K562 (cell line): ENCODE measurements around the gene RASGRP2. TPM values are rescaled to one million over a fixed set of nuclear protein-coding genes. Genes with fewer than 3 reads are reported as not detected.

Experiments used
- ATAC-seq: fragments of 200-7000 bp; cut with Tn5 transposase; 3 replicates; pipeline ENCODE4 v1.9.1; 2020; ENCODE audit warnings: moderate library complexity
- BruUV-seq: library from RNA; stranded (reverse); fragments of 400-500 nt; replicated peaks from 2 replicates; lab custom pipeline; 2021; lab: Mats Ljungman, UMichigan
- CTCF ChIA-PET: fragments of 300-600 bp; formaldehyde crosslinking; extraction: SDS; loops from one replicate; lab custom pipeline; 2021; ENCODE audit warnings: low intra/inter-chr PET ratio; lab: Yijun Ruan, JAX
- POLR2A ChIA-PET: fragments of 300-600, 350-650 bp; sonication (Branson Sonifier 250); formaldehyde crosslinking; extraction: SDS; loops from one replicate; lab custom pipeline; 2021; ENCODE audit warnings: antibody characterized with exemption, inconsistent platforms; lab: Yijun Ruan, JAX
- DNase-seq, 4 experiments: peaks; one replicate each; pipeline versions ENCODE4 v3.0.0 to v3.0.0-alpha.2; 2011 to 2018; ENCODE audit warnings: low spot score in 3 of 4, mixed read lengths in 3 of 4; ENCODE audit errors: extremely low read depth in 1 of 4
- FAIRE-seq: peaks from 2 replicates; lab custom pipeline; 2011; peaks lifted over from hg19 to GRCh38; lab: Jason Lieb, UNC
- H2AFZ ChIP-seq: 2 replicates; pipeline ENCODE4 v1.6.0; 2011; ENCODE audit warnings: low read depth, low read length, control low read depth, inconsistent platforms
- H3K27ac ChIP-seq: fragments of 200-600 bp; 3 replicates; pipeline ENCODE4 v1.8.0; 2011; ENCODE audit warnings: low read depth, mild to moderate bottlenecking, control low read depth, inconsistent platforms, low read length, moderate library complexity, mixed read lengths; ENCODE audit errors: extremely low read depth
- H3K27me3 ChIP-seq, 2 experiments: fragments of 300-600 bp in 1 of 2; 2 replicates in 1 of 2; 3 replicates in 1 of 2; pipeline versions ENCODE4 v1.6.0 to v1.8.0; 2011; ENCODE audit warnings: inconsistent platforms in 2 of 2, low read length in 2 of 2, mild to moderate bottlenecking in 1 of 2, mixed read lengths in 1 of 2, moderate library complexity in 1 of 2; ENCODE audit not compliant: control insufficient read depth in 2 of 2, insufficient read depth in 2 of 2
- H3K36me3 ChIP-seq: fragments of 300-600 bp; 3 replicates; pipeline ENCODE4 v1.8.0; 2011; ENCODE audit warnings: mild to moderate bottlenecking, low read length, inconsistent platforms; ENCODE audit not compliant: control insufficient read depth, insufficient read depth
- H3K4me1 ChIP-seq, 2 experiments: fragments of 200-600 bp in 1 of 2; replicated peaks in 1 of 2; 2 replicates in 1 of 2; 3 replicates in 1 of 2; pipeline versions ENCODE4 v1.5.1 to v1.8.0; 2011; ENCODE audit warnings: inconsistent platforms in 2 of 2, low read length in 2 of 2, mild to moderate bottlenecking in 1 of 2, mixed read lengths in 1 of 2, moderate library complexity in 1 of 2; ENCODE audit not compliant: control insufficient read depth in 2 of 2, insufficient read depth in 2 of 2
- H3K4me2 ChIP-seq: 2 replicates; pipeline ENCODE4 v1.6.1; 2011; ENCODE audit warnings: low read length, control low read depth, inconsistent platforms, mixed read lengths; ENCODE audit not compliant: insufficient read depth
- H3K4me3 ChIP-seq: fragments of 200-600 bp; sonication (generic), shearing (Covaris generic); 2 replicates; pipeline ENCODE4 v1.5.1; 2016; ENCODE audit warnings: control low read depth, inconsistent platforms
- H3K79me2 ChIP-seq: fragments of 200-600 bp; 3 replicates; pipeline ENCODE4 v1.8.0; 2011; ENCODE audit warnings: low read length, inconsistent platforms; ENCODE audit not compliant: control insufficient read depth, insufficient read depth
- H3K9ac ChIP-seq, 2 experiments: 2 replicates each; pipeline versions ENCODE4 v1.6.0 to v1.6.1; 2011; ENCODE audit warnings: low read depth in 2 of 2, low read length in 2 of 2, control low read depth in 1 of 2, inconsistent platforms in 1 of 2, mild to moderate bottlenecking in 1 of 2, mixed read lengths in 1 of 2; ENCODE audit not compliant: insufficient read depth in 1 of 2
- H3K9me1 ChIP-seq: one replicate; pipeline ENCODE4 v1.6.0; 2011; ENCODE audit warnings: inconsistent platforms, mild to moderate bottlenecking, low read length, moderate library complexity; ENCODE audit not compliant: control insufficient read depth, insufficient read depth
- H3K9me3 ChIP-seq: replicated peaks from 2 replicates; pipeline ENCODE4 v1.5.1; 2011; ENCODE audit warnings: low read depth, low read length, inconsistent platforms; ENCODE audit not compliant: control insufficient read depth, insufficient read depth
- H4K20me1 ChIP-seq: replicated peaks from 2 replicates; pipeline ENCODE4 v1.6.1; 2011; ENCODE audit warnings: low read length, inconsistent platforms, mixed read lengths; ENCODE audit not compliant: control insufficient read depth, insufficient read depth
- CHD4 ChIP-seq: fragments of 200-600 bp; sonication (generic); IDR thresholded peaks from 3 replicates; pipeline ENCODE4 v1.6.1; 2012; ENCODE audit warnings: low read depth, mild to moderate bottlenecking, mixed read lengths, low read length, inconsistent platforms; ENCODE audit not compliant: insufficient read depth, insufficient replicate concordance, poor library complexity, severe bottlenecking
- FIP1L1 ChIP-seq: fragments of 200-400 bp; formaldehyde crosslinking; IDR thresholded peaks from 2 replicates; pipeline ENCODE4 v1.6.1; 2018; ENCODE audit warnings: mild to moderate bottlenecking, low read depth, low read length; ENCODE audit not compliant: poor library complexity, severe bottlenecking
- KAT8 ChIP-seq: fragments of 450-650 bp; IDR thresholded peaks from 2 replicates; pipeline ENCODE4 v1.6.1; 2016; ENCODE audit warnings: low read depth, mild to moderate bottlenecking
- KLF10 ChIP-seq: fragments of 250-450 bp; sonication (Bioruptor Pico); IDR thresholded peaks from 2 replicates; pipeline ENCODE4 v1.6.1; 2021; ENCODE audit warnings: matching md5 sums
- NR1H2 ChIP-seq: sonication (generic); formaldehyde crosslinking; IDR thresholded peaks from 2 replicates; pipeline ENCODE4 v1.4.0; 2020; ENCODE audit warnings: mild to moderate bottlenecking, missing genetic modification reagents
- PHF8 ChIP-seq: fragments of 200-600 bp; sonication (generic); IDR thresholded peaks from 2 replicates; pipeline ENCODE4 v1.6.1; 2012; ENCODE audit warnings: mixed run types, mild to moderate bottlenecking, inconsistent platforms, low read length, moderate library complexity, borderline replicate concordance
- POLR2A ChIP-seq: fragments of 450-650 bp; conservative IDR thresholded peaks from 2 replicates; pipeline ENCODE4 v1.6.1; 2016
- POLR2G ChIP-seq: fragments of 200-400 bp; formaldehyde crosslinking; IDR thresholded peaks from 2 replicates; pipeline ENCODE4 v1.6.1; 2017; ENCODE audit warnings: low read depth, mild to moderate bottlenecking, antibody characterized with exemption, low read length, moderate library complexity
- RBFOX2 ChIP-seq: fragments of 200-400 bp; formaldehyde crosslinking; IDR thresholded peaks from 2 replicates; pipeline ENCODE4 v1.6.1; 2017; ENCODE audit warnings: low read depth, mild to moderate bottlenecking, low read length, moderate library complexity
- RERE ChIP-seq: sonication (generic); formaldehyde crosslinking; IDR thresholded peaks from 2 replicates; pipeline ENCODE4 v1.8.0; 2023; ENCODE audit warnings: missing genetic modification reagents, mild to moderate bottlenecking, borderline replicate concordance
- SUPT5H ChIP-seq: fragments of 450-650 bp; IDR thresholded peaks from 2 replicates; pipeline ENCODE4 v1.6.1; 2016
- TCFL5 ChIP-seq: fragments of 250-450 bp; sonication (Bioruptor Pico); conservative IDR thresholded peaks from 2 replicates; pipeline ENCODE4 v1.6.1; 2021; ENCODE audit warnings: mild to moderate bottlenecking, moderate library complexity, matching md5 sums
- THAP12 ChIP-seq: fragments of 250-450 bp; sonication (Bioruptor Pico); IDR thresholded peaks from 2 replicates; pipeline ENCODE4 v1.9.0; 2021; ENCODE audit warnings: mild to moderate bottlenecking, inconsistent platforms
- WGBS: fragments of 100-300 bp; shearing (Covaris generic); methylation state at CpG from one replicate; pipeline ENCODE4 v1.1.6; 2016; ENCODE audit warnings: low coverage, mixed read lengths; ENCODE audit not compliant: insufficient coverage; ENCODE audit errors: missing lambda C conversion rate; 5-methylcytosine and 5-hydroxymethylcytosine counted together
- in situ Hi-C: fragments of 300-500 bp; cut with MboI; formaldehyde crosslinking; loops from 4 replicates; pipeline ENCODE4 v1.15.0; 2018; ENCODE audit warnings: inconsistent platforms, mixed read lengths
- intact Hi-C: fragments of 100-400 bp; cut with micrococcal nuclease; formaldehyde crosslinking; loops from 2 replicates; pipeline ENCODE4 v1.14.2; 2022
- polyA plus RNA-seq, 8 experiments: library from polyadenylated mRNA; depleted of rRNA in 4 of 8; stranded (reverse) in 5 of 8; unstranded in 3 of 8; fragments of >200 nt; fragmentation: Nextera tagmentation in 2 of 8; fragmentation: Illumina TruSeq in 1 of 8; extraction: Ambion mirVana in 2 of 8; extraction: Trizol in 1 of 8; gene quantifications; 2 replicates each; pipeline versions ENCODE4 v1.2.1 to v1.2.3, GENCODE V29; 2011 to 2014; ENCODE audit warnings: inconsistent platforms in 1 of 8, missing spikeins in 1 of 8
- total RNA-seq, 7 experiments: library from RNA; depleted of rRNA in 6 of 7; stranded (reverse); fragments of >200 nt in 6 of 7; fragmentation: Illumina TruSeq in 2 of 7; extraction: Trizol in 2 of 7; gene quantifications; 2 replicates each; pipeline versions ENCODE4 v1.2.1 to v1.2.3, GENCODE V29; 2011 to 2021; ENCODE audit warnings: low replicate concordance in 1 of 7

RASGRP2 gene
- total and polyA plus RNA-seq, 9 of the 15 experiments (the other 6 are each of a cell fraction or from before 2014, with no cell fraction given): 0.87 to 22.7 (median 5.5) TPM

- TF ChIP-seq PHF8: no peak
- no peak for TF ChIP-seq CHD4
- no peak for TF ChIP-seq KAT8
Measured at GRCh38 chr11:64764040-64764611, 20.2 kb upstream of the RASGRP2 start (continued).

- H3K9me3 ChIP-seq: no peaks in the 10 kb centered on the region
- no peaks in the 10 kb centered on the region for H3K27me3 ChIP-seq
- peak overlapping the region in 1 of 2 experiments; percentile 66; a peak in 2 of 4 replicates for H3K9ac ChIP-seq
- CTCF ChIA-PET: no interaction called here
- peak; percentile 2 for ATAC-seq
- peak in 1 of 4 experiments; percentile 4 for DNase-seq
- WGBS: 94% methylated on average over 5 of the region's 6 CpGs
- in situ Hi-C loops (no loop called here), intact Hi-C loops (no loop called here)
- BruUV-seq: no TSS peak
- peaks cover 16 to 65% of the 10 kb centered on the region in 2 experiments for H3K4me1 ChIP-seq
- H3K9me1 ChIP-seq: peaks cover 10% of the 10 kb centered on the region
- FAIRE-seq: no peak
- peak overlapping the region; percentile 62; the same call in 2 of the 3 replicates for H3K27ac ChIP-seq
- H4K20me1 ChIP-seq: peaks cover 38% of the 10 kb centered on the region
- H3K79me2 ChIP-seq: peaks cover 14% of the 10 kb centered on the region
- H3K4me3 ChIP-seq: no peak overlapping the region
- POLR2A ChIA-PET: interaction anchor here (0.9 to 7.9 kb wide), 5 partner anchors 11 to 116 kb away, joined by 3 to 168 read pairs (median 5); partner anchors contain the start of gene SF1
- peaks cover 66% of the 10 kb centered on the region for H3K36me3 ChIP-seq
- H2AFZ ChIP-seq: no peak overlapping the region
- no peak overlapping the region for H3K4me2 ChIP-seq
- TF ChIP-seq RERE: no peak
- TF ChIP-seq POLR2G: peak; percentile 69
- no peak for TF ChIP-seq TCFL5 (CRISPR knock-in tag)
- no peak for TF ChIP-seq NR1H2 (CRISPR knock-in tag)
- TF ChIP-seq RBFOX2: peak; percentile 52; the same call in 1 of the 2 replicates
- TF ChIP-seq KLF10: no peak
- TF ChIP-seq THAP12 (CRISPR knock-in tag): no peak
- peak; percentile 35 for TF ChIP-seq POLR2A
- peak; percentile 40 for TF ChIP-seq SUPT5H
- TF ChIP-seq FIP1L1: no peak
Measured at GRCh38 chr11:64763526-64764039, 19.6 kb upstream of the RASGRP2 start.
